ENCODE results near the gene ARID3C.

ARID3C gene

DNA sequence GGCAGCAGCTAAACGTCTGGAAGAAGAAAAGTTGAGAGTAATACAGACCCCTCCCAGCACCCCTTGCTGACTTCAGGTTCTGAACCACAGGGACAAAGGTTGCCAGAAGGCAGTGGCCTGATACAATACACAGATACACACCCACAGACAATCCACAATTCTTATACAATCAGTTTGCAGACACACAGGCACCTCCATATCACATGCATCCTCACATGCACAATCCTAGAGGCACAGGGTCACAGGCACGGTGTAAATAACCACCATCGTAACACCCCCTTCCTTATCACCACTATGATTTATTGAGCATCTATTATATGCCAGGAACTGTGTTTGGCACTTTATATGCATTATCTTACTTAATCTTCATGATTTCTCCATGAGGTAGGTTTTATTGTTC, 47.5 kb downstream of the ARID3C start:
- H3K9me3 ChIP-seq (ENCODE audit: control insufficient read depth, insufficient read depth, low read depth, low read length), result no peaks in the 10 kb centered on the region
- no peak for TF ChIP-seq ZFHX2 (tag by site-specific recombination; conservative IDR thresholded peaks at IDR 0.05)
- TF ChIP-seq ZNF664 (tag by site-specific recombination; IDR thresholded peaks at IDR 0.05), result peak; percentile 84
- no peak overlapping the region for H3K27ac ChIP-seq (ENCODE audit: extremely low read depth, low read depth, low read length)
- no peaks in the 10 kb centered on the region for H3K4me1 ChIP-seq (ENCODE audit: control insufficient read depth, insufficient read depth, low read length)
- H3K36me3 ChIP-seq (ENCODE audit: control insufficient read depth in 2 of 2, insufficient read depth in 1 of 2, low read length in 2 of 2), result no peaks in the 10 kb centered on the region
- POLR2A ChIA-PET, result no interaction called here
- no peak overlapping the region for H3K4me3 ChIP-seq (ENCODE audit: low read depth, low read length)
- CTCF ChIA-PET, result interaction anchor here (1.5 to 5.3 kb wide), 5 partner anchors 10 to 34 kb away, joined by 3 to 40 read pairs (median 10); no protein-coding TSS in a partner anchor

- Histone ChIP-seq H3K4me1 (ENCODE audit: control insufficient read depth, insufficient read depth, low read length) (no peaks in the 10 kb centered on the region), H3K4me3 (ENCODE audit: low read depth, low read length) (no peak overlapping the region), H3K27ac (ENCODE audit: extremely low read depth, low read depth, low read length) (no peak overlapping the region), H3K36me3 (ENCODE audit: control insufficient read depth in 2 of 2, insufficient read depth in 1 of 2, low read length in 2 of 2) (no peaks in the 10 kb centered on the region), H3K9me3 (ENCODE audit: control insufficient read depth, insufficient read depth, low read depth, low read length) (no peaks in the 10 kb centered on the region)
- no peak for TF ChIP-seq ZNF112 (tag by site-specific recombination; IDR thresholded peaks at IDR 0.05)
- ChIA-PET CTCF (interaction anchor here (0.5 to 5.3 kb wide), 7 partner anchors 11 to 78 kb away, joined by 3 to 40 read pairs (median 3); no protein-coding TSS in a partner anchor), POLR2A (interaction anchor here (0.9 kb wide), 1 partner anchor 57 kb away, joined by 3 read pairs; the partner anchor contains the start of gene SIGMAR1)
These were observed 48.5 kb downstream of the ARID3C start for GRCh38 chr9:34580358-34580757.

DNA sequence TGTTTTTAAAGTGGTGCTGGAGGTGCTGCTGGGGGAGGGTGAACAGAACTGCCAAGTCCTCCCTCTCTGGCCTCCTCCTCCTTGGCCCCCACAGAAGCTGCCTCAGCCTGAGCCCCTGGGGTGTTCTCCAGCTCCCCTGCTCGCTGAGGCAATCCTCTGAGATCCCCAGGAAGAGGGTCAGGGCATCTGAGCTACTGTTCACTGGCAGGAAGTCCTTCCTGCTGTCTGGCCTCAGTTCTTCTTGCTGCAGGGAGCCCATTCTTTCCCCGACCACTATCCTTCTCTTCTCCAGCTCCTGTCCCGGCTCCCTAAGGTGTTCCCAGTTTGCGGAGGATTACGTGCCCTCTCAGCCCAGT, 49.1 kb downstream of the ARID3C start:
- Histone ChIP-seq H3K36me3 (ENCODE audit: control insufficient read depth in 2 of 2, insufficient read depth in 1 of 2, low read length in 2 of 2) (no peaks in the 10 kb centered on the region), H3K4me1 (ENCODE audit: control insufficient read depth, insufficient read depth, low read length) (no peaks in the 10 kb centered on the region), H3K9me3 (ENCODE audit: control insufficient read depth, insufficient read depth, low read depth, low read length) (no peaks in the 10 kb centered on the region), H3K4me3 (ENCODE audit: low read depth, low read length) (no peak overlapping the region), H3K27ac (ENCODE audit: extremely low read depth, low read depth, low read length) (no peak overlapping the region)
- TF ChIP-seq ZNF341 (tag by site-specific recombination; IDR thresholded peaks at IDR 0.05; ENCODE audit: low read depth) (peak; percentile 37; the same call in 1 of the 2 replicates), REPIN1 (tag by site-specific recombination; IDR thresholded peaks at IDR 0.05; ENCODE audit: low read depth) (no peak)
- TF ChIP-seq, protein P1, sequence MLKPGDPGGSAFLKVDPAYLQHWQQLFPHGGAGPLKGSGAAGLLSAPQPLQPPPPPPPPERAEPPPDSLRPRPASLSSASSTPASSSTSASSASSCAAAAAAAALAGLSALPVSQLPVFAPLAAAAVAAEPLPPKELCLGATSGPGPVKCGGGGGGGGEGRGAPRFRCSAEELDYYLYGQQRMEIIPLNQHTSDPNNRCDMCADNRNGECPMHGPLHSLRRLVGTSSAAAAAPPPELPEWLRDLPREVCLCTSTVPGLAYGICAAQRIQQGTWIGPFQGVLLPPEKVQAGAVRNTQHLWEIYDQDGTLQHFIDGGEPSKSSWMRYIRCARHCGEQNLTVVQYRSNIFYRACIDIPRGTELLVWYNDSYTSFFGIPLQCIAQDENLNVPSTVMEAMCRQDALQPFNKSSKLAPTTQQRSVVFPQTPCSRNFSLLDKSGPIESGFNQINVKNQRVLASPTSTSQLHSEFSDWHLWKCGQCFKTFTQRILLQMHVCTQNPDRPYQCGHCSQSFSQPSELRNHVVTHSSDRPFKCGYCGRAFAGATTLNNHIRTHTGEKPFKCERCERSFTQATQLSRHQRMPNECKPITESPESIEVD (tag by site-specific recombination; IDR thresholded peaks at IDR 0.05), result no peak
- ChIA-PET POLR2A (interaction anchor here (0.9 to 1.2 kb wide), 2 partner anchors 57 to 77 kb away, joined by 3 to 4 read pairs; partner anchors contain the start of gene SIGMAR1), CTCF (interaction anchor here (0.5 to 5.3 kb wide), 9 partner anchors 9 to 302 kb away, joined by 3 to 40 read pairs (median 3); no protein-coding TSS in a partner anchor)

DNA sequence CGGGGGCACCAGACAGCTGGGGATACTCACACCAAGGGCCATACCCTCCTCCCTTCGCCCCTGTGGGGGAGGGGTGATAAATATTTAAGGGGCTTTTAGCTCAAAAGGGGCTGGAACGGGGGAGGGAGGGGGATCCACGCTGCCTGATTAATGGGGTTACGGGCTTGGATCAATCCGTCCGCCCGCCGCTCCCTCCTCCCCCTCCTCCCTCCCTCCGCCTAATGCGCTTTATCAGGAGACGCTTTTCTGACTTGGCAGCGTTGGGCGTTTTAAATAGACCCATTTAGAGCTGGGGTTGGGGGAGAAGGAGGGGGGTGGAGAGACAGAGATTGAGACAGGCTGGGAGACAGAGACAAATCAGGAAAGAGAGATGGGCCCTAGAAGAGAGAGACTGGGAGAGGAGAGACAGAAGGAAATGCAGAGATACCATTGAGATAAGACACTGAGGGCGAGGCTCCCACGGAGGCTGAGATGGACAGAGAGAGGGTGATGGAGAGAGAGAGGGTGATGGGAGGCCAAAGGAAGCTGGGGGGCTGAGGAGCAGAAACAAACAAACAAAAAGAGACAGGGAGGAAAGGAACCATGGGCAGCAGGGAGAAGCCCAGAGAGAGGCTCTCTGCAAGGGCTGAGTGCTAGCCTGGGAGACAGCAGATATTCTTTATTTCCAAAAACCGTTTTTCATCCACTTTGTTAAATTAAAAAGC, 49.6 kb downstream of the ARID3C start:
- CTCF ChIA-PET, result interaction anchor here (0.6 to 5.3 kb wide), 8 partner anchors 8 to 302 kb away, joined by 3 to 40 read pairs (median 4); no protein-coding TSS in a partner anchor
- no peaks in the 10 kb centered on the region for H3K9me3 ChIP-seq (ENCODE audit: control insufficient read depth, insufficient read depth, low read depth, low read length)
- POLR2A ChIA-PET, result interaction anchor here (0.9 to 1.2 kb wide), 2 partner anchors 58 to 77 kb away, joined by 3 to 4 read pairs; partner anchors contain the start of gene SIGMAR1
- no peak overlapping the region for H3K27ac ChIP-seq (ENCODE audit: extremely low read depth, low read depth, low read length)
- no peaks in the 10 kb centered on the region for H3K36me3 ChIP-seq (ENCODE audit: control insufficient read depth in 2 of 2, insufficient read depth in 1 of 2, low read length in 2 of 2)
- TF ChIP-seq ZNF600 (tag by site-specific recombination; IDR thresholded peaks at IDR 0.05) (no peak), MYNN (tag by site-specific recombination; IDR thresholded peaks at IDR 0.05; ENCODE audit: borderline replicate concordance) (no peak), ZNF701 (tag by site-specific recombination; IDR thresholded peaks at IDR 0.05) (no peak), ZBTB44 (tag by site-specific recombination; IDR thresholded peaks at IDR 0.05) (no peak), ZNF776 (tag by site-specific recombination; IDR thresholded peaks at IDR 0.05; ENCODE audit: borderline replicate concordance) (no peak), PRDM10 (tag by site-specific recombination; IDR thresholded peaks at IDR 0.05) (no peak), KLF8 (tag by site-specific recombination; IDR thresholded peaks at IDR 0.05) (no peak), ZNF837 (tag by site-specific recombination; IDR thresholded peaks at IDR 0.05) (no peak)
- H3K4me1 ChIP-seq (ENCODE audit: control insufficient read depth, insufficient read depth, low read length), result no peaks in the 10 kb centered on the region
- no peak overlapping the region for H3K4me3 ChIP-seq (ENCODE audit: low read depth, low read length)
